Activated T-cell treated with anti-CD3 and anti-CD28 coated beads for 4 hours (primary cell): ENCODE data around the gene MEN1.

Source experiments
- DNase-seq: peaks from one replicate; pipeline ENCODE4 v3.0.0-alpha.2; 2020

Gene MEN1

DNA sequence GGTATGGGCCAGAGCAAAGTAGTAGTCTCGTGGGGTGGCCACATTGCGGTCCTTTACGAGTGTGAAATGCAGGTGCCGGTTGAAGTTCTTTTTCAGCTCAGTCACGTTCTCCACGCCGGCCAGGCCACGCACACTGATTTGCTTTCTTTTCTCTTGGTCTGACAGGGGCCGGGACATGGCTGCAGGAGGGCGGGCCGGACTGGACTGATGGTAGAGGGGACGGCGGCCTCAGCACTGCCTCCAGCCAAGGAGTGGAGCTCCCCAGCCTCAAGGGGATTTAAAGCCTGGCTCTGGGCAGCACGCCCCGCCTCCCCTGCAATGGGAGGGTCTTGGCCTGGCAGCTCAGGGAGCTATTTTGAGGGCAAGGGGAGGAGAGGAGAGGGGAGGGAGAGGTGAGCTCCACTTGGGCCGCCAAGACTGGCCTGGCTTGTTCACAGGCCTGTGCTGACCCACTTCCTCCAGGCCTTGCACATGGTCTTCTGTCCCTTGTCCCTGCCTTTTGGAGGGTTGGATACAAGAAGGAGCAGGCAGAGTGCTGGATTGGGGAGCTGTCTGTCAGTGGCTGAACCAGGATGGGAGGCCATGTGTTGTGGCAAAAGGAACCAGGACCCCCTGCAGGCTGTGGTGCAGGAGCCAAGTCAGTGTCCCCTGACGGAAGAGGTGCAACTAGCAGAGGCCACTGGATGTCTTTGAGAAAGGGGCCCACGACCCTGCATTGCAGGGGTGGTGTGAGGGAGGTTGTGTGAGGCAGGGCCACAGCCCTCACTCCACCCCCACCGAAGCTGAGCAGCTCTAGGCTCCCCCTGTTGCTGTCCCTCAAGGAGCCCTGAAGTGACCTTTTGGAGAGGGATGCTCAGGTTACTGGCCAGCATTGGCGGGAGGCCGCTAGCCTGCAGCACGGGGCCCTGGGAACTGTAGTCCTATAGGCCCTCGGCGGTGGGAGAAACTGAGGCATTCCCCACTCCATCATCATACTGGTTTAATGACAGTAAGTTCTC, 50.3 kb downstream of the MEN1 start, which contains the start of gene PYGM:
Gene PYGM, minus strand, starts transcription at position 253 of the 998 bp plus-strand sequence. Its CDS starts 76 bp downstream, at position 177.
- no peak for DNase-seq

DNA sequence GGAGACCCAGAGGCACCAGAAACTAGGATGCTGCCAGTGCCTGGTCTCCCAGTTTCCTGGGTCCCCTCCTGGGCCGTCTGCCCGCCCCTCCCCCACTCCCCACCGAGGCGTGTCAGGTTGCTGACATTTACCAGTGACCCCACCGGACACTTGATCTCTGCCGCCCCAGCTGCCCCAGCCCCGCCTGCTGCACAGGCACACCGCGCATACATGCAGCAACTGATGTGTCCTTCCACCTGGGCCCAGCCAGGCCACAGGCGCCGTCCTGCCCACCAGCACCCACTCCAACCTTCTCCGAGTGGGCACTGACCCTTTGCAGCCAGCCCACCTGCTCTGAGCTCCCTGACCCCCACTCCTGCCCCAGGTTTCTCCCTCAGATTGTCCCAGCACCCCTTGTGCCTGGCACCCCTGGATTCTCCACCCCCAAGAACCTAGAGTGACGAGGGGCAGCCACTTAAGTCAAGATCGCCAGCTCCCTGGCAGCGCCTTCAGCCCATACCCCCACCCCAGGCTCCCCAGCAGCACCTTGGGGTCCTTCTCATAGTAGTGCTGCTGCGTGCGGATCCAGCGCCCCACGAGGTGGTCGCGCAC, 51.1 kb downstream of the MEN1 start:
- DNase-seq = no peak

DNA sequence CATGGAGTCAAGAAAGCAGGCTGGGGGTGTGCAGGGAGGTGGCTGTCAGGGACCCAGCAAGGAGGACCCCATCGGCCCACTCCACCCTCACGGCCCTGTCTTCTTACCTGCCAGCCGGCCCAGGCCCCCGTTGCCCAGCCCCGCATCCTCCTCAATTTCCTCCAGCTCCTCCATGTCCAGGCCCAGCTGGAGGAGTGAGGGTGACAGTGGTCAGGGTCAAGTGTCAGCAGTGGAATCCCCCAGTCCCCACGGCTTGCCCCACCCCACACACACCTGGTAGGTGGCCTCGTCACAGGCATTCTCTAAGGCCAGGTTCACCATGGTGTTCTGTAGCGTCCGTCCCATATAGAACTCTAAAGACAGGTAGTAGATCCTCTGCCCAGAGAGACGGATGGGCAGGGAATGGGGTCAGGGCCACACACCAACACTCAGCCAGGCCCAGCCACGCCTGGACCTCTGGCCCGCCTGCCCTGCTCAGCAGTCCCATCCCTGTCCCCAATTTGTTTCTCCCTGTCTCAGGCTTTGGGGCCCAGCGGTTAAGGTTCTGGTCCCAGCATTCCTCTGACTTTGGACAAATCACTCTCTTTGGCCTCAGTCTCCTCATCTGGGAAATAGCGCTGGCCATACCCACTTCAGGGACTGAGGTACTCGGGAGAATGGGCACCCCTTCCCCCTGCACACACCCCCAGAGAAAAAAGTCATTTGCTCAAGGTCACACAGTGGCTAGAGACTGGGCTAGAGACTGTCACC, 51.8 kb downstream of the MEN1 start:
- no peak for DNase-seq

DNA sequence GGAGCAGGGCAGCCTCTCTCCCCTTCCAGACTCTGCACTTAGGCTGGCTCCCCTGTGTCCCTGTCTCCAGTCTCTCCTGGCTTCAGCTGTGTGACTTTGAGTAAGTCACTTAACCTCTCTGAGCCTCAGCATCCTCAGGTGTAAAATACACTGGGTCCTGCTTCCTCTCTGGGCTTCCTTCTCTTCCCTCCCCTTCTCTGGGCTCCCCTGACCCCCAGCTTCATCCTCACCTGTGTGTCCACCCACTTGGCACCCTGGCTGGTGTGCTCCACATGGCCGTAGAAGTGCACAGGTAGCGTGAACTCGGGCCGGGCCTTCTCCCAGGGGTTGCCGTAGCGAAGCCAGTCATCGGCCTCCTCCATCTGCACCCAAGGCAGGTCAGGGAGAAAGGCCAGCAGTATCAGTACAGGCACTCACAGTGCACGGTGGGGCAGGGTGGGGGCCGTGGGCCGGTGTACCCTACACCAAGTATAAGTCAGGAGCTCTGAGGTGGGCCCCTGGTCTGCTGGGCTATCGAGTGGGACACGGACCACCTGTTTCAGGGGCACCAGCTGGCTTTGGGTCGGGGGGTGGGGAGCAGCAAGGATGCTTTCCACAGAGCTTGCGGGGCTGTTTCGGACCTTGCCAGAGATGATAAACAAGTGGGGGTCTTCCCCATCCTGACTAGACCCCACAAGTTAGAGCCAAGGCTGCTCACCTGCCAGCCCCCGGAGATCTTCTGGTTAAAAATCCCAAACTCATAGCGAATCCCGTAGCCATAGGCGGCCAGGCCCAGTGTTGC, 52.6 kb downstream of the MEN1 start:
- DNase-seq = no peak

DNA sequence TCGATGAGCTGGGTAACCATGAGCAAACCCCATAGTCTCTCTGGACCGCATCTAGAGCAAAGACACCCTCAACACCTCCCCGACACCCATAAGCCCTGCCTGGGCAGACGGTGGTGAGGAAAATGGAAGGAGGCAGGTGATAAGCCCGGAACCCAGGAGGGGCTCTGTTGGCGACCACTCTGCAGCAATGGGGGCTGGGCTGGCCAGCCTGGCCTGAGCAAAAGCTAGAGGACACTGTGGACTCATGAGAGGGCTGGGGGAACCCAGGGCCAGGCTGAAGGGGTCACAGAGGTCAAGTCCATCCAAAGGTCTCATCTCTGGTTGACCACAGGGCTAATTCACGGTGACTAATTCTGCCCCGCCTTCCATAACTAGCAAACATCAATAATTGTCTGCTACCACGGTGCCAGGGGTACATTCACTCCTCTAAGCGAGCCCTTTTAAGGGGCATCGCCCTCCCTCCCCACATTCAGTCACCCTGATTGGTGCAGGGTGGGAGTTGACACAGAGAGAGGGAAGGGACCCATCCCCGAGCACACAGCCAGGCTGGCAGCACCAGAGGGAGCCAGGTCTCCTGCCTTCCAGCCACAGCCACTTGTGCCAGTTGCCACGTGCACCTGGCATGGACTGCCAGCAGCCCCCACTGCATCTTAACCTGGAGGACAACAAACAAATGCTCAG, 54.5 kb downstream of the MEN1 start:
- DNase-seq = no peak

DNA sequence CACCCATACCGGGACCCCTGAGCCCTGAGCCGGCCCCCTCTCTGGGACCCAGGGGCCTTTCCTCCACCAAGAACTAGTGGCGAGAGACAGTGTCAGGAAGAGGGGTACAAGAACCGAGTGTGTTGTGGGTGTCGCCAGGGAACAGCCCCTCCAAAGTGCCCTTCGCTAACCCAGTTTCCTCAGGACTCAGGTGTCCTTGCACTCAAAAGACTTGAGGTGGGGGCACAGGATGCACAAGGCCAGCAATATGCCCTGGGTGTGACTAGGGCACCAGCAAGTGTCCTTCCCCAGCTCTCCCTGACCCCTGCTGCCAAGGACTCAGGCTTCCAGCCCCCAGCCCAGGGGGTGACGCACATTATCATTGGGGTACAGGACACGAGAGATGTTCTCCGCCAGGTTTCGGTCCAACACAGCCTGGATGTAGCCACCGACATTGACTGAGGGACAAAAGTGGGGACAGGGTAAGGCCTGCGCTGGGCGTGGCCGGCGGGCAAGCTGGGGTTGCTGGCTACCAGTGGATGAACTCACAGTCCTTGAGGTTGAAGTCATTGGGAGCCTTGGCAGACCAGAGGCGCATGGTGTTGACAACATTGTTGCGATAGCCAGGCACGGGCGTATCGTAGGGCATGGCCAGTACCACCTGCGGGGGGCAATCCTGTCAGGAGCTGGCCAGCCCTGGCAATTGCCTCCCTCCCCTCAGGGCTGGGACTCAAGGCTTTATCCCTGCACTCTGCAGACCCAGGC, 55.3 kb downstream of the MEN1 start:
- no peak for DNase-seq

DNA sequence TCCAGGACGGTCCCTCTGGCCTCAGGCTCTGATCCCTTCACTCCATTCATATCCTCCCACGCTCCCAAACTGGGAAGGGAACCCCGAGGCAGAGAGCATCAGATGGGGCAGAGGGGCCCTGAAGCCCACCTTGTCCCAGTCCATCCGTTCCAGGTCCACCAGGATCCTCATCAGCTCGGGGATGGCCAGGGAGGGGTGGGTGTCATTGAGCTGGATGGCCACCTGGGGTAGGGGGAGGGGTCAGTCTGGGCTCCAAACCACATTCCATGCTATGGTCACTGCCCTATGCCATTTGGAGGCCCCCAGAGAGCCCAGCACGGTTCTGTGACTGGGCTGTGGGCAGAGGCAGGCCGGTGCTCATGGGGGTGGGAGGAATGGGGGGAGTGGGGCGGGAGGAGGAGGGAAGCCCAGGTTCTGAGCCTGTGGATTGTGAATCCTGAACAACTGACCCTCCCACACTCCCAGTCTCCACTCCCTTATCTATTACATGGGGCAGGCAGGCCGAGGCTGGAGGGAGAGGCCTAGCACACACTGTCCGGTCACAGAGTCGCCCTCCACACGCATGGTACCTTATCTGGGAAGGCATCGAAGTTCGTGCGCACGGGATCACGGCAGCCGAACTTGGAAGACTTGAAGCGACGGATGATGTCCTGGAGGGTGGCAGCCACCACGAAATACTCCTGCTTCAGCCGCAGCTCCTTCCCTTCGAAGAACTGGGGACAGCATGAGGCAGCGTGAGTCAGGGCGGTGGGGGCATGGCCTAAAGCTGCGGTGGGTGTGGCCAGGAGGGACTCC, 56.0 kb downstream of the MEN1 start:
- DNase-seq = no peak
